Measurements from ENCODE around the gene MT1H.

MT1H gene

DNA sequence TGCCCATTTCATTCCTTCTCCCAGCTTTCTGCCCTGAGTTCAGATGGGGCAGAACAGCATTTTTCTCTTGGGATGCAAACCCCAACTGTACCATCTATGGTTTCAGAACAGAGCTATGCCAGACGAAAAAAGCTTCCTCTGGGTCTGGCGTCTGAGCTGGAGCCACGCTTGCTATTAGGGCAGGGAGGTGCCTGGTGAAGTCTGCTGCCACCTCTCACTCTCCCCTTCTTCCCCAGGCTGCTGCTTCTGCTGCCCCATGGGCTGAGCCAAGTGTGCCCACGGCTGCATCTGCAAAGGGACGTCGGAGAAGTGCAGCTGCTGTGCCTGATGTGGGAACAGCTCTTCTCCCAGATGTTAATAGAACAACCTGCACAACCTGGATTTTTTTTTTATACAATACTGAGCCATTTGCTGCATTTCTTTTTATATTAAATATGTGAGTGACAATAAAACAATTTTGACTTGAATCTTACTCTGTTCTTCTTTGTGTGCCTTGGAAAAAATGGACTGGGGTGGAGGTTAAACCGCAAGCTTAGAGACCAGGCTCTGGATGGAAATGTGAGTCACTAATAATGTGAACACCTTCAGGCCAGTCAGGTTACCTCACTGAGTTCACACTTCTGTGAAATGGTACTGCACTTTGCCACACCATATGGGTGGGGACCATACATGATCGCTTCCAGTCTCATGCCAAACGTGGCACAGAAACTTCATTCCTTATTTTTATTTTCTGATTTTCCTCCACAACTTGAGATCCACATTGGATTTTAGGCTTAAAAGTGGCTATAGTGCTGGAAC lies 32.8 kb upstream of the MT1H start:
- DNase-seq, result no peak

DNA sequence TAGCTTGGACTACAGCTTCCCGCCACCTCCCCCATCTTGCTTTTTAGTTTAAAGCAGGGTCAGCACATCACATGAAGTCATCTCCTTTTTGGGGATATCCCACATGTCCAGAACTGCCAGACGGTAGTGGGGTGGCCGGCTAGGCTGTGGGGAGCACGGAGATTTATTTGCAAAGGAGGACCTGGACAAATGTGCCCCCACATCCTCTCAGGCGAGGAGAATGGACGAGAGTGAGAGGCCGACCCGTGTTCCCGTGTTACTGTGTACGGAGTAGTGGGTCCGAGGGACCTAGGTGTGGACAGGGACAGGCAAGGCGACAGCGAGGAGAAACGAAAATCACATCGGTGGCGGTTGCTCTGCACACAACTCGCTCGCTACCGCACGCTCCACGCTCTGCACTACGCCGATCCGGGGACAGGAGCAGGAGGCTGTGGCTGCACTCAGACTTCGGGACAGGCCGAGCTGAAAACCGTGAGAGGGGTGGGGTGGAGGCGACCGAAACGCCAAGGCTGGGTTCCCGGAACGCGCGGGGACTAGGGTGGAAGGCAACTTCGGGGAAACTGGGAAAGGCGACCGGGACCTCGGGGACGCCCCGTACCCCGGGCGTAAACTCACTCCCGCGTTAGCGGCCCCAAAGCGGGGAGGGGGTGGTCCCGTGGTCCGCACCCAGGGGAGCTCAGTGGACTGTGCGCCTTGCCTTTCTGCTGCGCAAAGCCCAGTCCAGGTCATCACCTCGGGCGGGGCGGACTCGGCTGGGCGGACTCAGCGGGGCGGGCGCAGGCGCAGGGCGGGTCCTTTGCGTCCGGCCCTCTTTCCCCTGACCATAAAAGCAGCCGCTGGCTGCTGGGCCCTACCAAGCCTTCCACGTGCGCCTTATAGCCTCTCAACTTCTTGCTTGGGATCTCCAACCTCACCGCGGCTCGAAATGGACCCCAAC lies 31.5 kb upstream of the MT1H start, which contains the start of gene MT1A:
TSS of gene MT1A (plus strand) at position 853 of the 937 bp plus-strand sequence. CDS start at position 926, 73 bp downstream.
- DNase-seq, result no peak

DNA sequence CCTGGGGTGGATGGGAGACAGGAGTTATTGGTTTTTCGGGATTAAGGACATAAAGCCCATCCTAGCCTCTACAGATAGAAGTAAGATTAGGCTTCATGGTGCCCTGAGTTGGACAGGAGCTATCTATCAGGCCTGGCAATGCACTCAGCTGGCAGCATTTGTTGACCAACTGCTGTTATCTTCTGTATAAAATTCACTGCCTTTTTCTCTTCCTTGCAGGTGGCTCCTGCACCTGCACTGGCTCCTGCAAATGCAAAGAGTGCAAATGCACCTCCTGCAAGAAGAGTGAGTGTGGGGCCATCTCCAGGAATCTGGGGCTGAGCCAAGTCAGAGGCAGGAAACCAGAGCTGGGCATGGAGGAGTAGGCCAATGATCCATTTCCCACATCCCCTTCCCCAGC lies 30.6 kb upstream of the MT1H start:
- no peak for DNase-seq

DNA sequence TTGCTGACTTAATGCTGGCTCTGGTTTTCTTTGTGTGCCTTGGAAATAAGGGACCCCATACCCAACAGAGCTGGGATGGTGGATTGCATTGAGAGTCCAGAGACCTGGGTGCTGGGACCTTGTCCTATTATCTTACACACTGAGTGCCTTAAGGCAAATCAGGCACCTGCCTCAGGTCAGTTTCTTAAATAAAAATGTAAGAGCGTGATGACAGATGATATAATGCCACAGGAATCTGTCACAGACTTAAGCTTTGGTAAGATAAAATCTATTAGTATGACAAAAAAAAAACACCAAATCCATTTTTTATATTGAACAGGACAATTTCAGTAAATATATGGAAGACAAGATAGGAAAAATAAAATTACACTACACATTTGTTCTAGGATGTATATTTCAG lies 29.5 kb upstream of the MT1H start:
- DNase-seq, result no peak

DNA sequence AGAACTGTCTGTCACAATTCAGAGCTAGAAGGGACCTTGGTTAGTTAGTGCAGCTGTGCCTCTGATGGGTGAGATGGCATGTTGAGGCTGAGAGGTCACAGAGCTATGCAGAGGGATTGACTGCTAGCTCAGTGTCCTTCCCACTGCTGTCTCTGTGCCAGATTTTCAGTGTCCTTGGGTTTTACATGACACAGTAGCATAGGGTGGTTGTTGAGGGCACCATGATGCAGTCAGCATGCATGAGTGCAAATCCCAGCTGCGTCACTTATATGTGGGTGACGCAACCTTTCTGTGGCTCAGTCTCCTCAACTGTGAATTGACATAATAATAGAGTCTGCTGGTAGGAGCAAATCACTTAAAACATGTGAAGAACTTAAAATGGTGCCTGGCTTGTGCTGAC lies 28.4 kb upstream of the MT1H start:
- no peak for DNase-seq

DNA sequence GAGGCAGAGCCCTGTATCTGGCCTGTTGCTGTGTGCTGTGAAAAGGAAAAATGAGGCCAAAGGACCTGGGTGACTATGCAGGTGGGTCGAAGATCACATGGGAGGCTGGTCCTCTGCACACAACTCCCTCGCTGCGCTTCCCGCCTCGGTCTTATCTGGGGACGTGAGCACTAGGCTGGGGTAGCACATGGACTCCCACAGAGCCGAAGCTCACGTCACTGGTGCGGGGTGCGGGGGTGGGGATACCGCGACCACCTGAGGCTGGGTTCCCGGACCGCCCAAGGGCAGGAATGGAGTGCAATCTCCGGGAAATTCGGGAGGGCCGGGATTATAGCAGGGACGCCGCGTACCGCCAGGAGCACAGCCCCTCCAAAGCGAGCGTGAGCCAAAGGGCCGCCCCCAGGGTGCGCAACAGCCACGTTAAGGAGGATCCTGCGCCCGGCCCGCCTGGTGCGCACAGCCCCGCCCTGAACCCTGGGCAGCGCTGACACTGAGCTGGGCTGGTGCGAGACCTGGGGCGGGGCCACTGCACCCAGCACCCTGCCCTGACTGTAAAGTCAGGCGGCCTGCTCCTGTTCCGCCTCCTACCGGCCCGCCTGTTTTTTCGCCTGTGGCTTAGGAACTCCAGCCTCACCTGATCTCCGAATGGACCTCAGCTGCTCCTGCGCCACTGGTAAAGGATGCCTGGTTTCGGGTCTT lies 26.4 kb upstream of the MT1H start:
- DNase-seq, result peak; percentile 81

DNA sequence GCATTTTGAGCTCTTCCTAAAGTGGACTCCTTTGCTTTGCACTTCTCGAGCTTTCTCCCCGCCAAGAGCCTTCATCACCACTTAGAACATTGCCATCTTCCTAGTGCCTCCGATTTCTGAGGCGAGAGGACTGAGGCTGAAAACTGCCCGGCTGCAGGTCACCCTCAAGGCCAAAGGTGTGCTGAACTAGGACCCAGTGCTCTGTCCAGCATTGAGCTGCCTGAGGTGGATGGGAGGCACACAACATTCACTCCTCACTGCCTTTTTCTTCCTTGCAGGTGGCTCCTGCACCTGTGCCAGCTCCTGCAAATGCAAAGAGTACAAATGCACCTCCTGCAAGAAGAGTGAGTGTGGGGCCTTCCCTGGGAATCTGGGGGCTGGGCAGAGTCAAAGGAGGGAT lies 25.8 kb upstream of the MT1H start:
- DNase-seq, result no peak

DNA sequence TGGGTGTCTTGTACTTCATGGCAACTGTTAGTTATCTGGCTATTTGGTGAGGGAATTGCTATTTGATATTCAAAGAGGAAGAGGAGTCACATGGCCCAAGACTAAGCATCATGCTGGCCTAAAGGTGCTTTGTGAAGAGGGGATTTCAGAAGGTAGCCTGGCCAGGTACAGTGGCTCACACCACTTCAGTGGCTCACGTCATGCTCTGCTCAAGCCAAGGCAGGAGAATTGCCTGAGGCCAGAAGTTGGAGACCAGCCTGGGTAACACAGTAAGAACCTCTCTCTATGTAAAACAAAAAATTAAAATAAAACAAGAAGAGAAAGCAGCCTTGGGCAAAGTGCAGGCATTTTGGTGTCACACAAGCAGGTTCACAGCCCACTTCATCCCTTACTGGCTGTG lies 24.3 kb upstream of the MT1H start:
- DNase-seq, result no peak

DNA sequence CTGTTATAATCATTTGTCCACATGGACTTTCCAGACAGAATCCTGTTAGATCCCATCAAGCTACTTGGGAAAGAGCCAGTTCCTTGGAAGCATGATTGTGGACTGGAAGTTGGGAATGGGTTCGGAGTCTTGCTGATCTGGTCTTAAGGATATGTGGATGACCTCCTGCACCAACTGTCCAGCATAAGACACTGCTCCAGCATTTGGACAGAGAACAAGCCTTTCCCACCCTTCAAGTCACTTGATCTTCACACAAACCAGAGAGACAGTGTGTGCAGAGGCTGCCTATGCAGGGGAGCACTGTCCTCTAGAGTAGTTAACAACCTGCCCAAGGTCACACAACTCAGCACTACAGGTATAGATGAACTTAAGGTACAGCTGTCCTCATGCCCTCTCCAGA lies 23.8 kb upstream of the MT1H start:
- DNase-seq, result no peak

DNA sequence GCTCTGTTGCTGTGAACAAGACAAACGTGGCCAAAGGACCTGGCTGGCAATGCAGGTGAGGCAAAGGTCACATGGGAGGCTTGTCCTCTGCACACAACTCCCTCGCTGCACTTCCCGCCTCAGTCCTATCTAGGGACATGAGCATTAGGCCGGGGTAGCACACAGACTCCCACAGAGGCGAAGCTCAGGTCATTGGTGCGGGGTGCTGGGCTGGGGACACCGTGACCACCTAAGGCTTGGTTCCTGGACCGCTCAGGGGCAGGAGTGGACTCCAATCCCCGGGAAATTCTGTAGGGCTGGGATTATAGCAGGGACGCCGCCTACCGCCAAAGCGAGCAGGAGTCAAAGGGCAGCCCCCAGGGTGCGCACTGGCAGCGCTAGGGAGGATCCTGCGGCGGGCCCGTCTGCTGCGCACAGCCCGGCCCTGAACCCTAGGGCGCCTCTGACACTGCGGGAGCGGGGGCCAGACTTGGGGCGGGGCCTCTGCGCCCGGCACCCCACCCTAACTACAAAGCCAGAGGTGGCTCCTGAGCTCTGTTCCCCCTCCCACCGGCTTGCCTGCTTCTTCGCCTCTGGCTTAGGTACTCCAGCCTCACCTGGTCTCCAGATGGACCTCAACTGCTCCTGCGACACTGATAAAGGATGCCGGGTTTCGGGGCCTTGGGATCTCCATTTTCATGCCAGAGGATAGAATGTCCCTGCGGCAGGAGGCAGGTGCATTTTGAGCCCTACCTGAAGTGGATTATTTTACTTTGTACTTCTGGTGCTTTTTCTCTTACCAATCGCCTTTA lies 21.8 kb upstream of the MT1H start:
- no peak for DNase-seq

DNA sequence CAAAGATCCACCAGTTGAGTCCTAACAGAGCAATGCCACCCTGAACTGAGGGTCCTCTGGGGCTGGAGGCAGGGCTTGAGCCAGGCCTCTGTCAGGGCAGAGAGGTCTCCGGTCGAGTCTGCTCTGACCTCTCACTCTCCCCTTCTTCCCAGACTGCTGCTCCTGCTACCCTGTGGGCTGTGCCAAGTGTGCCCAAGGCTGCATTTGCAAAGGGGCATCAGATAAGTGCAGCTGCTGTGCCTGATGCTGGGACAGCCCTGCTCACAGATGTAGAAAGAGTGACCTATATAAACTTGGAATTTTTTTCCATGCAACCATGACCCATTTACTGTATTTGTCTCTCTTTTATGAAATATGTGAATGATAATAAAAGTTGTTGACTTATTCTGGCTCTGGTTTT lies 20.3 kb upstream of the MT1H start:
- DNase-seq, result no peak

DNA sequence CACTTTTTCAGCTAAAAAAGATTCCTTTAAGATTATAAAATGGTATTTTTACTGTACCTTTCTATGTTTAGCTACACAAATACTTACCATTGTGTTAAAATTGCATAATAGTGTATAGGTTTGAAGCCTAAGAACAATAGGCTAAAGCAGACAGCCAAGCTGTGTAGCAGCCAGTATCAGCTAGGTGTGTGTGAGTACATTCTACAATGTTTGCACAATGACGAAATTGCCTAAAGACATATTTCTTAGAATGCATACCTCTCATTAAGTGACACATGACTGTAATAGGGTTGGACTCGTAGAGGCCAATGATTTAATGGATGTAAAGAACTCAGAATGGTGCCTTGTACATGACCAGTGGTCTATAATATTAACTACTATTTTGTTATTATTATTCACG lies 19.8 kb upstream of the MT1H start:
- DNase-seq, result no peak

DNA sequence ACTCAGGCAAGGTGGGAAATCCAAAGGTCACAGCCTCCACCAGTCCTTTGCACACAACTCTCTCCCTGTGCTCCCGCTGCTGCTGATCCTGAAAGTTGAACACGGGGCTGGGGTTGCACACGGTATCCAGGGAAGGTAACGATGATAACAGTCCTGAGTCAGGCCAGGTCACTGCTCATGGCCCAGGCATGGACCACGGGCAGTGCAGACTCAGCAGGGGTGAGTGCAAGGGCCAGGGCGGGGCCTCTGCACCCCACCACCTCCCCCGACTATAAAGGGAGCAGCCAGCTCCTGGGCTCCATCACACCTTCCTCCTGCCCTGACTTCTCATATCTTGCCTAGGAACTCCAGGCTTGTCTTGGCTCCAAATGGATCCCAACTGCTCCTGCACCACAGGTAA lies 18.0 kb upstream of the MT1H start, which contains the start of gene MT1B:
TSS of gene MT1B (plus strand) at position 301 of the 400 bp plus-strand sequence. CDS start at position 369, 68 bp downstream.
- DNase-seq, result no peak

DNA sequence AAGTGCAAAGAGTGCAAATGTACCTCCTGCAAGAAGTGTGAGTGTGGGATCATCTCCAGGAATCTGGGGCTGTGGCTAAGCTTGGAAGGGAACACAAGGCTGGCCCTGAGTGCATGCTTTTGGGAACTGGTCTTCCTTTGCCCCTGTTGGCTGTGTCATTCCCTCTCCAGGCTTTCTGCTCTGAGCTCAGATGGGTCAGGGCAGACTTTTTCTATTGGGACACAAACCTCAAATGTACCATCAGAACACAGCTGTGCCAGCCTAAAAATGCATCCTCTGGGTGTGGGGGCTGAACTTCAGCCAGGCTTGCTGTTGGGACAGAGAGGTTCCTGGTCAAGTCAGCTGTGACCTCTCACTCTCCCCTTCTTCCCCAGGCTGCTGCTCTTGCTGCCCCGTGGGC lies 17.0 kb upstream of the MT1H start:
- DNase-seq, result no peak

DNA sequence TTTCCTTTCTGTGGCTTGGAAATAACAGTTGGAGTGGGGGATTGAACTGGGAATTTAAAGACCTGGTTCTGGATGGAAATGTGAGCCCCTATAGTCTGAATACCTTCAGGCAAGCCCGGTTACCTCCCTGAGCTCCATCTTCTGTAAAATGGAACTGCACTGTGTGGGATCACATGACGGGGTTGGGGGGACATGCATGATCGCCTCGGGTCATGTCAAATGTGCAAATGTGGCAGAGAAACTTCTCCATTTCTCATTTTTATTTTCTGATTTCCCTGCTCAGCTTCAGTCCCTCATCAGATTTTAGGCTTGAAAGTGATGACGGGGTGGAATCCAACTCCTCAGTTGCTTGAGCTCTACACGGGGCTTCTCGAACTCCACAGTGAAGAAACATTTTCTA lies 16.4 kb upstream of the MT1H start:
- DNase-seq, result no peak

DNA sequence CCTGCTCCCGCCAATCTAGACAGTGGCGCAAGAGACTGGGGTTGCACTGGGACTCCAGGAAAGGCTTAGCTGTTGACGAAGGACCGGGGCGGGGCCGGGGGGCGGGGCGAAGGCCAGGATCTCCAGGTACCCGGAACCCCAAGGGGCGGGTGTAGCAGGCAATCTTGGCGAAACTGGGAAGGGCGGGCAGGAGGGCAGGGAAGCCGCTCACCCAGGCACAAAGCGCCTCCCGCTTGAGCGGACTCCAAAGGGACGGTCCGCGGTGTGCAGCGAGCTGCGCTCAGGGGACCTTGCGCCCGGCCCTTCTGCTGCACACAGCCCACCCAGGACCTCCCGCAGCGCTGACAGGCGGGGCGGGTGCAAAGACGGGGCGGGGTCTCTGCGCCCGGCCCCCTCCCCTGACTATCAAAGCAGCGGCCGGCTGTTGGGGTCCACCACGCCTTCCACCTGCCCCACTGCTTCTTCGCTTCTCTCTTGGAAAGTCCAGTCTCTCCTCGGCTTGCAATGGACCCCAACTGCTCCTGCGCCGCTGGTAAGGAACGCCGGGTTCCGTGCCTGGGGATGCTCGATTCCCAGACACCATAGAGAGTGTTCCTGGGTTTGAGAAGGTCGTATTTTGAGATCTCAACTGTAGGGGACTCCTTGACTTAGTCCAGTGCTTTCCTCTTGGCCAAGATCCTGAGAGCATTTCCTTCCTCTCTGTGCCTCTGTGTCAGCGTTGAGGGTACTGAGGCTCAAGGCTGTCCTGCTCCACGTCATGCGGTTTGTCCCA lies 11.9 kb upstream of the MT1H start, which contains the start of gene MT1F:
TSS of gene MT1F (plus strand) at position 405 of the 772 bp plus-strand sequence. CDS start at position 505, 100 bp downstream.
- DNase-seq, result peak; percentile 60

DNA sequence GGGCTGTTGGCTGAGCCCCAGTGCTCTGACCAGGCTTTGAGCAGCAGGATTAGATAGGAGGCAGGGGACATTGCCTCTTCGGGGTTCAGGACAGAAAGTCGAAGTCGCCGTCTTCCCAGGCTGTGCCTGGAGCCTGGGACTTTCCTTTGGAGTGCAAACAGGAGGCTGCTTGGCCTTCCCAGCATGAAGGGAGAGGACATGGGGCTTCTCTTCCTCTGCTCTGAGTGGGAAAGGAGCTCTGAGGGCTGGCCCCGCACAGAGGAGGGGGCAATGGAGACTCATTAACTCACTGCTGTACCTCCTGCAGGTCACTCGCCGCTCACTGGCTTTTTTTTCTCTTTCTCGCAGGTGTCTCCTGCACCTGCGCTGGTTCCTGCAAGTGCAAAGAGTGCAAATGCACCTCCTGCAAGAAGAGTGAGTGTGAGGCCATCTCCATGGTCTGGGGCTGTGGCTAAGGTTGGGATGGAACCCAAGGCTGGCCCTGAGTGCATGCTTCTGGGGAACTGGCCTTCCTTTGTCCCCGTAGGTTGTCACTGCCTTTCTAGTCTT lies 11.2 kb upstream of the MT1H start:
- DNase-seq, result no peak

DNA sequence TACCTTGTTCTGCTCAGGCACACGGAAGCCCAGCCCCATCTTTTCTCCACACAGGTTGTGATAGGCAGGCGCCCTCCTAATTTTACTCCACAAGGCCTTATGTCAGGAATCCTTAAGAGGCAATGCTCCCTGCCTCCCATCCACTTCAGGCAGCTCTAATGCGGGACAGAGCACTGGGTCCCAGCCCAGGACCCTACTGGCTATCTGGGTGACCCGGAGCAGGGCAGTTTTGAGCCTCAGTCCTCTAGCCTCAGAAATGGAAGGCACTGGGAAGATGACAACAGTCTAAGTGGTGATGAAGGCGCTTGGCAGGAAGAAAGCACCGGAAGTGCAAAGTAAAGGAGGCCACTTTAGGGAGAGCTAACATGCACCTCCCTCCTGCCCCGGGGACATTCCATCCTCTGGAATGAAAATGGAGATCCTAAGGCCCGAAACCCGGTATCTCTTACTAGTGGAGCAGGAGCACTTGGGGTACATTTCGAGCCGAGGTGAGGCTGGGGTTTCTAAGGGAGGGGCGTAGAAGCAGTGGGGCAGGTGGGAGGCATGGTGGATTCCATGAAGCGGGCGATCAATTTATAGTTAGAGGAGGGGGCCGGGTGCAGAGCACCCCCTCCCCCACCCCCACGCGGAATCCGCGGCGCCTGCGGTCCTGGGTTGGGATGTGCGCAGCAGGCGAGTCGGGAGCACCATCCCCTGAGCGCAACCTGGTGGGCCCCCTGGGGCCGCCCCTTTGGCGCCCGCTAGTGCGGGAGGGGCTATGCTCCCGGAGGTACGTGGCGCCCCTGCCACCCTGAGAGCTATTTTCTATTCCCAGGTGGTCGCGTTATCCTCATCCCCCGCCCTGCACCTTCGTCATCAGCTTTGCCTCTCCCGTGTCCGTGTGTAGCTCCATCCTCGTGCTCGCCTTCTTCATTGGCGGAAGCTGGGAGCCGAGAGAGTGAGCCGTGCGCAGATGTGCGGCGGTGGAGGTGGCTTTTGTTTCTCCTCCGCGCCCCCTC lies 7.0 kb upstream of the MT1H start:
- no peak for DNase-seq

DNA sequence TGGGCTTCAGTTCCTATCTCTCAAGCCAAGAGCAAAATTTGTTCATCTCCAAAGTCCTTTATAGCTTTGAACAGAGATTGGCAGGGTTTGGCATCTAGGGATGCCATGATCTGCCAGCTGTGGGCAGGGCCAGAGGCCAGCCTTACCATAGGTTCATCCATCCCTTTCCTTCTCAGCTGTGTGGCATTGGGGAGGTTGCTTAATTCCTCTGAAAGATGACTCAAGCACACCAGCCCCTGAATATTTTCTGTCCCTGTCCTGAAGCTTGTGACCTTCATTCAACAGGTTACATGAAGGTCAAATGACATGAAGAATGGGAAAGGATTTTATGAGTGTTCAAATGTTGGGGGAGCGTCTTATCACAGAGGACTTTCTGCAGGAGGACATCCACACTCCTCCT lies 5.1 kb upstream of the MT1H start:
- no peak for DNase-seq

All from activated CD4-positive, alpha-beta T cell treated with anti-CD3 and anti-CD28 coated beads, Interleukin-2, Interleukin-6, amounts not matched to agents 100 ng/mL and 50 ng/mL, durations not matched to agents 16 hours and 8 hours (primary cell).